GM21723 (cell line): ENCODE data around the gene CMTM4.

Experiments
- ATAC-seq: cut with Tn5 transposase; IDR thresholded peaks from one replicate; pipeline ENCODE4 v1.9.1; 2021; ENCODE audit warnings: mild to moderate bottlenecking, moderate library complexity; ENCODE audit not compliant: unreplicated experiment

CMTM4 gene

GRCh38 chr16:66696669-66697630 is at the start of gene CMTM4:
TSS of gene CMTM4 (minus strand) at chr16:66696743. CDS start at chr16:66696525, 218 bp downstream.
- peak; percentile 95 for ATAC-seq

GRCh38 chr16:66746048-66746447 is 49.5 kb upstream of the CMTM4 start:
- no peak for ATAC-seq

GRCh38 chr16:66741950-66742808 is 45.6 kb upstream of the CMTM4 start:
- no peak for ATAC-seq

GRCh38 chr16:66741169-66741900 is 44.8 kb upstream of the CMTM4 start:
- no peak for ATAC-seq

- no peak for ATAC-seq
Observed at GRCh38 chr16:66740533-66740932, 44.0 kb upstream of the CMTM4 start.

- no peak for ATAC-seq
Observed at GRCh38 chr16:66740010-66740409, 43.5 kb upstream of the CMTM4 start.

GRCh38 chr16:66735891-66736290 is 39.3 kb upstream of the CMTM4 start:
- no peak for ATAC-seq

- ATAC-seq = no peak
Observed at GRCh38 chr16:66731101-66731500, 34.6 kb upstream of the CMTM4 start.

- ATAC-seq = no peak
Observed at GRCh38 chr16:66728804-66729203, 32.3 kb upstream of the CMTM4 start.

GRCh38 chr16:66728117-66728787 is 31.7 kb upstream of the CMTM4 start:
- no peak for ATAC-seq

GRCh38 chr16:66720766-66721165 is 24.2 kb upstream of the CMTM4 start:
- ATAC-seq = no peak

- ATAC-seq = no peak
Observed at GRCh38 chr16:66719246-66719645, 22.7 kb upstream of the CMTM4 start.

- no peak for ATAC-seq
Observed at GRCh38 chr16:66717776-66718175, 21.2 kb upstream of the CMTM4 start.

- ATAC-seq = no peak
Observed at GRCh38 chr16:66717112-66717675, 20.7 kb upstream of the CMTM4 start.

GRCh38 chr16:66714654-66715307 is 18.2 kb upstream of the CMTM4 start:
- no peak for ATAC-seq

GRCh38 chr16:66714062-66714461 is 17.5 kb upstream of the CMTM4 start:
- no peak for ATAC-seq

- ATAC-seq = no peak
Observed at GRCh38 chr16:66713076-66713475, 16.5 kb upstream of the CMTM4 start.

GRCh38 chr16:66712512-66712911 is 16.0 kb upstream of the CMTM4 start:
- no peak for ATAC-seq

- no peak for ATAC-seq
Observed at GRCh38 chr16:66711581-66711980, 15.0 kb upstream of the CMTM4 start.

GRCh38 chr16:66706506-66706880 is 9.9 kb upstream of the CMTM4 start:
- ATAC-seq = no peak
